Measurements from ENCODE around the gene TSSK1B. TPM values are rescaled to one million over a fixed set of nuclear protein-coding genes. Genes with fewer than 3 reads are reported as not detected.
A peak's percentile ranks its signal among the peaks of the same experiment; 100 is the strongest.

The TSSK1B gene
- total RNA-seq, 4 donors from 2014 or later: 0.44 to 3.5 (median 0.76) TPM

DNA sequence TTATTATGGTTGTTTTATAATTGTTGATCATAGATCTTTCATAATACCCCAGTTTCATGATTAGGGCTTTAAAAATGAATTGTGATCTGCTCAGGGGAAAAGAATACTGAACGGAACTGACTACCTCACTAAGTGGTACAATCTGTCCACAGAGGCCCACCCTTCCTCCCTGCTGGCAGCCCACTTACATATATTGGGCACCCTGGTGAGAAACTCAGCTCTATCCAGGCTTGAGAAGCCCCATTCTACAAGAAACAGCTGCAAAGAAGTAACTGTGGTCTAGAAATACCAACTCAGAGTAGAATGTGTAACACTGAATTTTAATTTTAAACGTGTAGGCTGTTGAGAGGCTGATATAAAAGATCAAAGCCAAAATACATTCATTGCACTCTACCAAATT, 46.9 kb downstream of the TSSK1B start:
- no peaks in the 10 kb centered on the region for H3K27me3 ChIP-seq
- WGBS, 2 donors: 76 to 78% methylated on average over 2 of the region's 2 CpGs
- H3K36me3 ChIP-seq: no peaks in the 10 kb centered on the region
- H3K9me3 ChIP-seq: no peaks in the 10 kb centered on the region
- no peak for TF ChIP-seq CTCF (IDR thresholded peaks at IDR 0.05)
- TF ChIP-seq POLR2A (IDR thresholded peaks at IDR 0.05): no peak
- TF ChIP-seq EP300 (IDR thresholded peaks at IDR 0.05): no peak
- no peak overlapping the region for H3K4me3 ChIP-seq
- H3K4me1 ChIP-seq: no peaks in the 10 kb centered on the region
- no peak for DNase-seq (ENCODE audit: low spot score in 2 of 2)
- H3K27ac ChIP-seq: no peak overlapping the region

DNA sequence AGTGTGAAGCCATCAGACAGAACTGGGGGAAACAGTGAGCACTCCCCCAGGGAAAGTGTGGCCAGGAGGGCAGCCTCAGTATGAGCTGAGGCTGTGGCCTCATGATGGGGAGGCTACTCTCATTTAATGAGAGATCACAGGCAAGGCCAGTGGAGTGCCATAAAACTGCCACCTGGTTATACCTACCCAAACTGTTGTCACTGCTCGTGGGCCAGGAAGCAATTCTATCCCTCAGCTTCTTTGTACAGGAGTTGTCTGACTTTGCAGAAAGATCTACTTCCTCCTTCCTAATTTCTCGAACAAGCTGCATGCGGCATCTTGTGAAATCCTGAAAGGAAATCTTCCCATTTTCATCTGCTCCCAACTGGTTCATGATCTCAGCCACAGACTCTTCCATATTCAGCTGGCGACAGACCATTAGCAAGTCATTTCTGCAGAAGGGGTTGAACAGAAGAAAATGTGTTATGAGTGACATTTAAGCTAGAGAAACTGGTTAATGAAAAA, 50.0 kb downstream of the TSSK1B start:
- 79 to 87% methylated on average over 4 of the region's 4 CpGs for WGBS, 2 donors
- H3K27ac ChIP-seq: no peak overlapping the region
- TF ChIP-seq CTCF (IDR thresholded peaks at IDR 0.05): no peak
- no peak for TF ChIP-seq POLR2A (IDR thresholded peaks at IDR 0.05)
- TF ChIP-seq EP300 (IDR thresholded peaks at IDR 0.05): peak in 1 of 2 donors; percentile 35
- H3K36me3 ChIP-seq: no peaks in the 10 kb centered on the region
- H3K9me3 ChIP-seq: no peaks in the 10 kb centered on the region
- H3K4me1 ChIP-seq: no peaks in the 10 kb centered on the region
- no peaks in the 10 kb centered on the region for H3K27me3 ChIP-seq
- DNase-seq (ENCODE audit: low spot score in 2 of 2): no peak
- H3K4me3 ChIP-seq: no peak overlapping the region

DNA sequence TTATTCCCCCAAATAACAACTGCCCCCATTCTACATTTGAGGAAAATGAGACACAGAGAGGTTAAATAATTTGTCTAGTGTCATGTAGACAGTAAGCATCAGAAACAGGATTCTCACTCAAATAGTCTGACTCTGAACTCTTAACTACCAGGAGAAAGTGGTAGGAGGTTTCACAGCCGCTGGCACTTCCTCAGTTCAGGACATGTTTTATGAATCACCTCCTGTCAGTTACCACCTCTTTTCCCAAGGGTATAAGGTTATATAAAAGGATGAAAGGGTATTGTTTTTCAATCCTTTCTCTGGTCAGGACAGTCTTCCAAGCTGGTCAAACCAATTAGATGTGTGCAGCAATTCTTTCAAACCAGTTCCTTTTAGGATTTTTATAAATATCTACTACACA, 52.1 kb downstream of the TSSK1B start:
- no peak for DNase-seq (ENCODE audit: low spot score in 2 of 2)
- Histone ChIP-seq H3K36me3 (no peaks in the 10 kb centered on the region), H3K27ac (no peak overlapping the region), H3K27me3 (no peaks in the 10 kb centered on the region), H3K4me1 (peaks cover 0 to 11% (median 5%) of the 10 kb centered on the region in 4 donors), H3K9me3 (no peaks in the 10 kb centered on the region), H3K4me3 (no peak overlapping the region)
- no peak for TF ChIP-seq POLR2A (IDR thresholded peaks at IDR 0.05)
- no peak for TF ChIP-seq CTCF (IDR thresholded peaks at IDR 0.05)
- WGBS, 2 donors: 64 to 91% methylated on average over 1 of the region's 1 CpG

Other genes starting within 250 kb of the TSSK1B start
- 100 to 1,000 TPM in 1 of 4 donors, 10 to 100 TPM in 3; 55.5 to 122 (median 80.9) TPM for gene MCC, start 53.5 kb upstream of the TSSK1B start, total RNA-seq
- 10 to 100 TPM; 39.8 to 50.3 (median 41.5) TPM for gene YTHDC2, start 78.7 kb upstream of the TSSK1B start, total RNA-seq